ENCODE results near the gene ETNK1.
"Not testable (repeated sequence)": the region's sequence is repeated elsewhere in the genome, so short reads cannot be mapped to it uniquely, and the experiment has no call there.

ETNK1 gene

DNA sequence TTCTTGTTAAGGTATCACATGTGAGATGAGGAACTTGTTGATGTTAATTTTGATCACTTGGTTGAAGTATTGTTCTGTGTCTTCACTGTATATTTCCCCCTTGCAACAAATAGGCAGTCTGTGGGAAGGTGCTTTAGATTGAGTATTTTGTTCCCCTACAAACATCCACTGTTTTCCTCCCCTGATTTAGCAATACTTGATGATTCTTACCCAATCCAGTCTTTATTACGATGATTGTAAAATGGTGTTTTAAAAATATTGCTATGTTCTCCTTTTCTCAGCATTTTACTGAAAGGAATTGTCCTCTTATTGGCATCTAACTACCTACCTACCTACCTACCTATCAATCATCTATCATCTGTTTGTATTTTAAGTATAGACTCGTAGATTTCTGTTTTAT lies 66.3 kb downstream of the ETNK1 start:
- DNase-seq: no peak

DNA sequence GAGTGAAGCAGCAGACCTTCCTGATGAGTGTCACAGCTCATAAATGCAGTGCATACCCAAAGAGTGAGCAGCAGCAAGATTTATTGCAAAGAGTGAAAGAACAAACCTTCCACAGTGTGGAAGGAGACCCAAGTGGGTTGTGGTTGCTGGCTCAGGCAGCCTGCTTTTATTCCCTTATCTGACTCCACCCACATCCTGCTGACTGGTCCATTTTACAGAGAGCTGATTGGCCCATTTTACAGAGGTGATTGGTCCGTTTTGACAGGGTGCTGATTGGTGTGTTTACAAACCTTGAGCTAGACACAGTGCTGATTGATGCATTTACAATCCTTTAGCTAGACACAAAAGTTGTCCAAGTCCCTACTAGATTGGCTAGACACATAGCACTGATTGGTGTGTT lies 67.5 kb downstream of the ETNK1 start:
- DNase-seq: peak; percentile 7

DNA sequence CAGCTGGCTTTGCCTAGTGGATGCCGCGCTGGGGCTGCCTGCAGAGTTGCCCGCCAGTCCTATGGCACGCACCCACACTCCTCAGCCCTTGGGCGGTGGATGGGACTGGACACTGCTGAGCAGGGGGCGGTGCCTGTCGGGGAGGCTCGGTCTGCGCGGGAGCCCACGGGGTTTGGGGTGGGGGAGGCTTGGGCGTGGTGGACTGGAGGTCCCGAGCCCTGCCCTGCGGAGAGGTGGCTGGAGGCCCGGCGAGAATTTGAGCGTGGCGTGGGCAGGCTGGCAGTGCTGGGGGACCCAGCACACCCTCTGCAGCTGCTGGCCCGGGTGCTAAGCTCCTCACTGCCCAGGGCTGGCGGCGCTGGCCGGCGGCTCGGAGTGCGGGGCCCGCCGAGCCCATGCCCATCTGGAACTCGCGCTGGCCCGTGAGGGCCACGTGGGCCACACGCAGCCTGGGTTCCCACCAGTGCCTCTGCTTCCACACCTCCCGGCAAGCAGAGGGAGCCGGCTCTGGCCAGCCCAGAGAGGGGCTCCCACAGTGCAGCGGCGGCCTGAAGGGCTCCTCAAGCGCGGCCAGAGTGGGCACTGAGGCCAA lies 68.1 kb downstream of the ETNK1 start:
- DNase-seq: no peak

DNA sequence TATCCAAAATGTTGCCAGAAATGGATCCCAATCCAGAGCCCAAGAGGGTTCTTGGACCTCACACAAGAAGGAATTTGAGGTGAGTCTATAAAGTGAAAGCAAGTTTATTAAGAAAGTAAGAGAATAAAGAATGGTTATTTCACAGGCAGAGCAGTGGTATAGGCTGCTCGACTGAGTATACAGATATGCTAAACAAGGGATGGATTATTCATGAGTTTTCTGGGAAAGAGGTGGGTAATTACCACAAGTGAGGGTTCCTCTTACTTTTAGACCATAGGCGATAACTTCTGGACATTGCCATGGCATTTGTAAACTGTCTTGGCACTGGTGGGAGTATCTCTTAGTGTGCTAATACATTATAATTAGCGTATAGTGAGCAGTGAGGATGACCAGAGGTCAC lies 73.6 kb downstream of the ETNK1 start:
- DNase-seq: no peak

DNA sequence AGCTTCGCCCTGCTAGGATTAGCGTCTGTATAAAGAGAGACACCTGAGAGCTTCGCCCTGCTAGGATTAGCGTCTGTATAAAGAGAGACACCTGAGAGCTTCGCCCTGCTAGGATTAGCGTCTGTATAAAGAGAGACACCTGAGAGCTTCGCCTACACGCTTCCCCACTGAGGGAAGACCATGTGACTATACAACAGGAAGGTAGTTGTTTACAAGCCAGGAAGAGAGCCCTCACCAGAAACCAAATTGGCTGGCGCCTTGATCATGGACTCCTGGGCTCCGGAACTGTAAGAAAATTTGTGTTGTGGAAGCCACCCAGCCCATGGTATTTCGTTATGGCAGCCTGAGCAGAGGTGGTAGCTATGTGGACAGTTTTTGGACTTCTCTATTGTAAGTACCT lies 74.7 kb downstream of the ETNK1 start:
- not testable (repeated sequence) for DNase-seq

DNA sequence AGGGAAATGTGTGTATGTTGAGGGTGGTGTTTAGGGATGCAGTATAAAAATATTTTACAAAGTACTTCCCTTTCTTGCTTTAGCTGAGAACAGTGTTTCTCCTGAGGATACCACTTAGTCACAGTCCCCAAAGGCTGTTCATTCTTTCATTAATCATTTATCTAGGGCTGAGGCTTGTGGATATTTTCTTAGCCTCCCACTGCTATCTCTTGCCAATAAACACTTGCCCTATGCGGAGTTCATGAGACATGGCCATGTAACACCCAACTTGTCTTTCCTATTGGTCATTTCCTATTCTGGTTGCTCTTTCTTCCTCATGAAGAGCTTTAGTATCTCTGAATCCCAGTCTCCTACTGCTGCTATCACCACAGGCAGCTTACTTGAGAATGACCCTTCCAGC lies 75.1 kb downstream of the ETNK1 start:
- DNase-seq: no peak

DNA sequence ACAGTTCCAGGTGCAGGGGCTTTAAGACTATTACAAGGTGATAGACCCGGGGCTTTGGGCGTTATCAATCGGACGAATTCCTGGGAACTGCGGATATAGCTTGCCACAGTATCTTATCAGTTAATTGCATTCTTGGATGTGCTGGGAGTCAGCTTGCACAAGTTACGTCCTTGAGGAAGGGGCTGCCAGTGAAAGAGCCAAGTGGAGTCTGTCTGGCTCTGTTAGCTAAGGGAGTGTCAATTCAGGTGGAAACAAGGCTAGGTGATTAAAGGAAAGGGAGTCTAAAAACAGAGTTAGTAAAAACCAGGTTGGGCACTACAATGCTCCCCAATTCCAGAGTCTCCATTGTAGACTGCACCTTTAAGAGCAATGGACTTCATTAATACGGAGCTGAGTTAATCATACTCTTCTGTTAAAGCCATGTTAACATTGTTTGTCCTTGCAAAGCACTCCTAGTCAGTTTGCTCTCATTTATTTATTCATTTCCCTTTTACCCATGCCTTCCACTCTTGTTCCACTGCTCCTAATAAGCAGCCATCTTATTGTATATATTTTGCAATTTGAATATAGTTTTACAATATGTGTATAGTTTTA lies 76.3 kb downstream of the ETNK1 start:
- DNase-seq: not testable (repeated sequence)

DNA sequence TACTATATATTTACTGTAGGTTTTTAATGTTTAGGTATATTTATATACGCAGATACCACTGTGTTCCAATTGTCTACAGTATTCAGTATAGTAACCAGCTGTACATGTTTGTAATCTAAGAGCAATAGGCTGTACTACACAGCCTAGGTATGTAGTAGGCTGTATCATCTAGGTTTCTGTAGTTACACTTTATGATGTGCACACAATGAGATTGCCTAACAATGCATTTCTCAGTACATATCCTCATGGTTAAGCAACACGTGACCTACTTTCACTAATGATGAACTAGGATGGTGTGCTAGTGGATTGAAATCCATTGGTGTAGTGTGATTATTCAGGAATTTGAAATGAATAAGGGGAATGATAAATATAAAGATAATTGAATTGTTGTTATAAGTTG lies 77.7 kb downstream of the ETNK1 start:
- DNase-seq: no peak

DNA sequence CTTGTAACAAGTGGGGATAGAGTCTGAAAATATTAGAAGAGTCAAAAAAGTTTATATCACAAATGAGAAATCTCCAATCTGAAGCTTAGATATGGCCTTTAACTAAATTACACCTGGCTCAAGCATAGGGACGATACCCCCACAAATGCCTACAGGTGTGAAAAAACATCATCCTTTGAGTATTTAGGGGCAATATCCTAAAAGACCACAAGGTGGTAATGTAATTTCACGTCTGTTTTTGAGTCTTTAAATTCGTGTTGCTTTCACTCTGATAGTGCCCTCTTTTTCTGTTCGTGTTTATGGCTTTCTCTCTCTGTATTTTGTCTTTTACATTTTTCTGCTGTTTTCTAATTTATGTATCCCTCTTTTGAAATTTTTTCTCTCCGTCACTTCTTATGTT lies 84.3 kb downstream of the ETNK1 start:
- no peak for DNase-seq

DNA sequence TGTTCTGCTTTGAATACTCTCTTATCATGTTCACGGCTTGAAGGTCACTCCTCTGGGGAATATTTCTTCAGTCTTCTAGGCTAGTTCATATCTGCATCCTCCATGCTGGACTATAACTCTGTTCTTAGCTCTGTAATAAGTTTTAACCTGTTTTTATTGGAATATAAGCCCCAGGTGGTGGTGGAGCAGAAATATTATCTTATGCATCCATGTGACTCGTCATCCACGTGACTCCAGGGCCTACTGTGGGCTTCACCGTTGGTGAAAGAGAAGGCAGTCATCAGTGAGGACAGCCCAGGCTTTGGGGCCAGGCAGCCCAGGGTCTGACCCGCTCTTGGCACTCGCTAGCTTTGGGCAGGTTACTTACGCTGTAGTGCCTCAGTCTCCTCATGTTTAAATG lies 87.1 kb downstream of the ETNK1 start:
- DNase-seq: no peak

DNA sequence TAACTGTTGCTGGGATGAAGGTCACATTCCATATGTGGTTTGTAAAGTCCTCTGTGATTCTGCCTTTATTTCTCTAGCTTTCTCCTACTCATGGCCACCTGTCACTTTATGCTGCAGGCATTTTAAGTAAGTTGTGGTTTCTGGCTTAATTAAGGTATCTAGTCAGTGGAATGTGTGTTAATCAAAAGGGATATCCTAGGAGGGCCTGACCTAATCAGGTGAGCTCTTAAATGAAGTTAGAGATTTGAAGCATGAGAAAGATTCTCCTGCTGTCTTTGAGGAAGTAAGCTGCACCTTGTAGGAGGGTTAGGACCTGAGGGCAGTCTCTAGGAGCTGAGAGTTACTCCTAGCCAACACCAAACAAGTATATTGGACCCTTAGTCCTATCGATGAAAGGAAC lies 90.3 kb downstream of the ETNK1 start:
- DNase-seq: no peak

DNA sequence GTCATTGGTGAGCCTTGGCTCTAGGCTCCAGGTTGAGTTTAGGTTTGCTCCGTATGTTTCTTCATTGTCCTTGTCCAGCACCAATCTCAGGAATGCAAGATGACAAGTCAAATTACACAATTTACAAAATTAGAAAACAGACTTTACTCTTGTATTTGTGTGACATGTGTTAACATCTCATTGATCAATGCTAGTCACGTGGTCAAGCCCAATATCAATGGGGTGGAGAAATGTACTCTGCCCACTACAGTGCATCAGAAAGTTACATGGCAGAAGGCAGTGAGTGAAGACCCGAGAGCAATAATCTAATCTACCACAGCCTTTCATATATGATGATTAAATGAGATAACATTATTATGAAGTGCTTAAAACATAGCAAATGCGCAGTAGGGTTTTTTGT lies 94.8 kb downstream of the ETNK1 start:
- no peak for DNase-seq

DNA sequence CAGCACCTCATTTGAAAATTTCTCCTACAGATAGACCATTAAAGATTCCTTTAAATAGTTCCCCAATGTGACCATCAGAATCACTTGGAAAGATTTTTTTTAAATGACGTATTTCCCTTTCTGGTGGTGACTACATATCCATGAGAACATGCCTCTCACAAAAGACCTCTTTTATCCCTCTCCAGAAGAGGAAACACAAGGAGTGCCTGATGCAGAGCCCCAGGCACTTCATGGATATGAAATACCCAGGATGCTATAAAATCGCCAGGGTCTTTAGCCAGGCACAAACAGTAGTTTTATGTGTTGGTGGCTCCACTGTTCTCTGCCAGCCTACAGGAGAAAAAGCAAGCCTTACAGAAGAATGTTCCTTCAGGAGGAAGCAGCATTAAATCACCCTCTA lies 97.1 kb downstream of the ETNK1 start:
- DNase-seq: no peak

DNA sequence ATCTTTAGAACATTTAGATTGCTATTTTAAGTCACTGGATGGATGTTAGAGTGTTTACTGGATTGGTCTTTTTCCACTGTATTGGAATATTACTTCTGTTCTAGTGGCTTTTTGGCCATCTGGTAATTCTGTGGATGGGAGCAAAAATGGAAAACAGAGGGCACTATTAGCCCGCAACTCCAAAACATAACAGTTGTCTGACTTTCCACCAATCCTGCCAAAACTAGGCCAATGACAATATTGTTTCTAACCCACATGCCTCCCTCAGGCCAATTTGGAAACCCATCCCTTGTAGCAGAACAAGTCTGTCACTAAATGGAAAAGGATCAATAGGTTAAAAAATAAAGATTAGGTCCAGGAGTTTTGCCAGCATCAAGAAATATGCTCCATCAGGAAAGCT lies 97.8 kb downstream of the ETNK1 start:
- no peak for DNase-seq

DNA sequence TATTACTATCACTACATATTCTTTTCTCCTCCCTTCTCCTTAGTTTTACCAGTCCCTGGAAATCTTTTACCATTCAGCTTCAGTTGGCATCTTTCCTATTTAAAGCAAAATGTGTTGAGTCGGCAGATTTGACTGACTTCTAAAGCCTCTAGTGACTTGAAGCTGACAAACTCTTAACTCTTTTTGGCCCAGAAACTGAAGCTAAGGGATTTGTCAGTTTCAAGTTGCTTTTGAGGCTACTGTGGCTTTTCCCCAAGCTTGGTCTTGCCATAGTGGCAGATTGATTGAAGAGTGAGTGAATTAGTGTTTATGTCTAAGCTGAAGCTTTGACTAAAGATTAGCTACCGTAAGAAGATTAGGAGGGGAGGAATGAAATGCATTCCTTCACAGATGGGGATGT lies 104.0 kb downstream of the ETNK1 start:
- no peak for DNase-seq

DNA sequence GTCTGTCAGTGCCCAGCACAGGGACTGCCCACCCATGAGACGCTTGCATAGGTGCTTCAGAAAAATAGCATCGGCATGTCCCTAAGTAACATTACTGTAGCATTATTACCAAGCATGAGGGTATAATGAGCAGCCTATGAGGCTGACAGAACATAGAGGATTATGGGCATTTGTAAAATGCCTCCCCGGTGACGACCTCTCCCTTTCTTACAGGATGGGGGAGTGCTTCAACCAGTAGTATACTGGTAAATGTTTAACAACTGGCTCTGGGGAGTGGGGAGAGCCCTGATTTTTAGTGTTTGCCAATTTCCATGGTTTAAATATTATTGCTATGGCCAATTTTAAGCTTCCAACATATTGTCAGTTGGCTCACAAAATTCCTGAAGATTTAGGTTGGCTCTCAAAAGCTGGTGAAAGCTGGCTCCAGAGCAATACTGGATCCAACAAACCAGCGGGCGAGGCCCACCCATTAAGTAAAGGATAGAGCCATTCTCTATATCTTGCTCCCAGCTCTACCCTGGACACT lies 104.5 kb downstream of the ETNK1 start:
- no peak for DNase-seq

DNA sequence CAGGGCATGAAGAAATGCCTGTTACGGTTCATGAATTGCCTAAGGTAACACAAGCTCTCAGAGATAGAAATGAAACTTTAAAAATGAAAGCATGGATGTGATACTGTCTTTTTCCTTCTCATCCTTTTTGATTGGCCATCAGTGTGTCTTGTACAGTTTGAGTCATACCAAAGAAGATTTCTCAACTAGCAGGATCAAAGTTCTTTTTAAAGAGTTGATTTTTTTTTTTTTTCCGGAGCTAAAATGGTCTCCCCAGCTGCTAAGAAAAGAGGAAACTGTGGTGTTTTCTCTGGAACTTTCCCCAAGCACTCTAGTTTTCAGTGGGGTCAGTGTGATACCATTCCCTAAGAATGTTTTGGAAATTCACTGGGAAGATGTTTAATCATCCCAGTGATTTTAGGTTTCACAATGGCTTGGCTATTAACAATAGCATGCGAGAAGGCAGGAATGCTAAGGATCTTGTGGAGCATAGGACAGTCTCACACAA lies 105.0 kb downstream of the ETNK1 start:
- DNase-seq: no peak

DNA sequence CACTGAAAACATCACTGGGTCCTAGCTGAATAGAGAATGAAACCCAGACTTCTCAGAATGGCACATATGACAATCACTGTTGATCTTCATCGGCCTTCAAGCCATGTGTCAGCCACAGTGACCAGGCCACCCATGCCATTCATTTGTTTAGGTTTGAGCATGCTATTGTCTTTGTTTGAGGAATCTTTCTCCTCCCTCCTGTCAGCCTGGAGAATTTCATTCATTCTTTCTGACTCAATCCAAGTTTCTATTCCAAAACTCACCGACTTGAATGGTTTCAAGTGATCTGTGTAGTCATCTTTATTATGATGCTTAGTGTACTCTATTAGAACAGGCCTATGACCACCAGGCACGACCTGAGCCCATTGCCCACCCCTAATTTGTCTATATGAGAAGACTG lies 106.3 kb downstream of the ETNK1 start:
- no peak for DNase-seq

DNA sequence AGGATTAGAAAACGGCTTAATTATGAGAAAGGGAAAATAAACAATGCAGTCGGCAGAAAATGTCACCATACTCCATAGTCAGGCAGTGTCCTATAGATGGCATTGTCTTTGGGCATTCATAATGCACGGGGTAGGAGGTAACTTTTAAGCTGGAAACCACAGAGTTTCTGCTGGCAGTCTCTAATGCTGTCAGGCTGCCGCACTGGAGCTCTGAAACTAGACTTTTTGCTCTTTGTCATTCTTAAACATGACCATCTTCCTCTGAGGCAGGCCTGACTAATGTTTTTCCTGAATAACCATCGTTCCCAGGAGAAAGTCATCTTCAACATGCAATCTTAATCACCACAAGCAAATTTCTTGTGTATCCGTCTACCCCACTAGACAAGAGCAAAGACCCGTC lies 108.8 kb downstream of the ETNK1 start:
- no peak for DNase-seq

DNA sequence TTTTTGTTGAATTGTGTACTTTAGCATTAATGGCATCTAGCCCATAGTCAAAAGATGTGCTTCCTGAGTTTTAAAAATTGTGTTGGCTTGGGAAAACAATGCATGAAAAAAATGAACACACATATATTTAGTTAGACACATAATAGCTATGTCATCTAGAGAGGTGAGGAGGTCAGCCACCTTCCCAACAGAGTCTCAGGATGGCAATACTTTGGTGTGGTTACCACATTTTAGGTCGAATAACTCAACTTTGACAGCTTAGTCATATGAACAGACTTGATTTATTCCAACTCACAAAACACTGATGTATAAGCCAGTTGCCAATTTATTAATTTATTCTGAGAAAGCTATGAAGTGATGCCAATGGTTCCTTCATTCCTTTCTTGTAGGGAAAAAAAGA lies 114.0 kb downstream of the ETNK1 start:
- DNase-seq: no peak

Data from CD4-positive, alpha-beta T cell treated with Interleukin-21 for 1 hour (primary cell).